ENCODE data around the gene PIAS4.

PIAS4 gene

DNA sequence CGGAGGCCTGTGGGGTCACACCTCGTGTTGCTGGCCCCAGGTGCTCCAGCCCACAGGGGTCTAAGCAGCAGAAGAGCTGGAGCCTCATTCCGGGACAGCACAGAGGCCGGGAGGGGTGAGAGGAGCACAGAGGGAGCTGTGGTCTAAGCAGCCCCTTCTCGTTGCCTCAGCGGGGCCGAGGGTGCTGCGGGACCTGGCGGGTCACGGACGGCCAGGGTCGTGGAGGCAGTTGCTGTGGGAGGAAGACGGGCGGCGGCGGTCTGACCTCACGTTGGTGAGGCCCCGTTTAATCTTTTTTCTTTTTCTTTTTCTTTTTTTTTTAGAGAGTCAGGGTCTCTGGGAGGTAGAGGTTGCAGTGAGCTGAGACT is 21.7 kb downstream of the PIAS4 start:
- no peak for DNase-seq
- H3K36me3 ChIP-seq = peaks cover 36% of the 10 kb centered on the region
- H3K4me3 ChIP-seq (ENCODE audit: low read depth, low read length) = no peak overlapping the region
- no peaks in the 10 kb centered on the region for H3K27me3 ChIP-seq
- H3K9me3 ChIP-seq = no peaks in the 10 kb centered on the region
- TF ChIP-seq, protein P1, sequence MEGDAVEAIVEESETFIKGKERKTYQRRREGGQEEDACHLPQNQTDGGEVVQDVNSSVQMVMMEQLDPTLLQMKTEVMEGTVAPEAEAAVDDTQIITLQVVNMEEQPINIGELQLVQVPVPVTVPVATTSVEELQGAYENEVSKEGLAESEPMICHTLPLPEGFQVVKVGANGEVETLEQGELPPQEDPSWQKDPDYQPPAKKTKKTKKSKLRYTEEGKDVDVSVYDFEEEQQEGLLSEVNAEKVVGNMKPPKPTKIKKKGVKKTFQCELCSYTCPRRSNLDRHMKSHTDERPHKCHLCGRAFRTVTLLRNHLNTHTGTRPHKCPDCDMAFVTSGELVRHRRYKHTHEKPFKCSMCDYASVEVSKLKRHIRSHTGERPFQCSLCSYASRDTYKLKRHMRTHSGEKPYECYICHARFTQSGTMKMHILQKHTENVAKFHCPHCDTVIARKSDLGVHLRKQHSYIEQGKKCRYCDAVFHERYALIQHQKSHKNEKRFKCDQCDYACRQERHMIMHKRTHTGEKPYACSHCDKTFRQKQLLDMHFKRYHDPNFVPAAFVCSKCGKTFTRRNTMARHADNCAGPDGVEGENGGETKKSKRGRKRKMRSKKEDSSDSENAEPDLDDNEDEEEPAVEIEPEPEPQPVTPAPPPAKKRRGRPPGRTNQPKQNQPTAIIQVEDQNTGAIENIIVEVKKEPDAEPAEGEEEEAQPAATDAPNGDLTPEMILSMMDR (IDR thresholded peaks at IDR 0.05; ENCODE audit: low read depth, low read length) = no peak
- no peaks in the 10 kb centered on the region for H3K4me1 ChIP-seq

DNA sequence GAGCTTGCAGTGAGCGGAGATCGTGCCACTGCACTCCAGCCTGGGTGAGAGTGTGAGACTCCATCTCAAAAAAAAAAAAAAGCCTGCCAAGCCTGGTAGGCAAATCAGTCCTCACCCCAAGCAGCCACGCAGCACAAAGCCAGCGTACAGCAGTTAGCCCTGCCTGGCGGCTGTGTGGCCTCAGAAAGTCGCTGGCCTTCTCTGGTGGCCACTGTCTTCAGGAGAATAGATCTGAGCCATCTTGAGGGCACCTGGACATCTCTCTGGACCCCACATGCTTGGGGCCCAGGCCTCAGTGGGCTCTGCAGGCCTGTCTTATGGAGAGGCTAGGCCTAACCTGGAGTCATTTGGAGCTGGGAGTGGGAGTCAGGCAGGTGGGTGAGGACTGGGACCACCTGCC is 23.0 kb downstream of the PIAS4 start:
- H3K36me3 ChIP-seq = peaks cover 34% of the 10 kb centered on the region
- H3K9me3 ChIP-seq = no peaks in the 10 kb centered on the region
- TF ChIP-seq, protein P1 (IDR thresholded peaks at IDR 0.05; ENCODE audit: low read depth, low read length) = no peak
- no peaks in the 10 kb centered on the region for H3K4me1 ChIP-seq
- DNase-seq = no peak
- no peaks in the 10 kb centered on the region for H3K27me3 ChIP-seq
- no peak overlapping the region for H3K4me3 ChIP-seq (ENCODE audit: low read depth, low read length)

DNA sequence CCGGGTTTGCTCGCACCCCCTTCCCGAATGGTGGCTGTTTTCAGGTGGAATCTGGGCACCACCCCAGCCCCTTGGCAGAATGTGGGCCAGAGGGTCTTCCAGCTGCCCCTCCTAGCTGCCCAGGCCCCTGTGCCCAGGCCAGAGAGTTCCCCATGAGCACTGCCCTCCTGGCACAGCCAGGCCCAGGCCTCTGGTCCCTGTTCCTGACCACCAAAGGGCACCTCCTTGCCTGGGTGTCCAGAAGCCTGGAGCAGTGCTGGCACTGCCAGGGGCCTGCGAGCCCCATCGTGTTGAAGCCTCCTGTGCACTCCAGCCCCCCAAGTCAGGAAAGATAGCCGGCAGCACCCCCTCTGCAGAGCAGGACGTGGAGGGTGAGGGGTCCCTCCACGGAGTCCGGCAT is 23.4 kb downstream of the PIAS4 start:
- no peak for DNase-seq

DNA sequence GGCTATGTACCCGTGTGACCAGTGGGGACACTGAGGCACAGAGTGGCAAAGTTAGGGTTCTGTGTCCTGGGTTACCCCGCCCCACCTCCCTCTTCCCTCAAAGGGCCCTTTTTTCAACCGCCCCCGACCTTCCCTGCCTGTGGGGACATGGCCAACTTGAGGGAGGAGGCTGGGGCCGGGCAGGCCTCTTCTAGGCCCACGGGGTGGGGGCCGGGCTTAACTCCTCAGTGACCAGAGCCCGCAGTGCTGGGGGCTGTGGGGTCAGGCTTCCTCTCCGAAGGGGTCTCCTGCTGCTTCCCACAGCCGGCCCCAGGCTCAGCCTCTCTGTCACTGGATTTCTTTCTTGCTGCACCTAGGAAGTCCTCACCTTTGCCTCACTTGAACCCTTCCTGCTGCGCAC is 23.9 kb downstream of the PIAS4 start:
- Histone ChIP-seq H3K4me1 (no peaks in the 10 kb centered on the region), H3K27me3 (no peaks in the 10 kb centered on the region), H3K36me3 (peaks cover 34% of the 10 kb centered on the region), H3K9me3 (no peaks in the 10 kb centered on the region), H3K4me3 (ENCODE audit: low read depth, low read length) (no peak overlapping the region)
- no peak for DNase-seq
- TF ChIP-seq, protein P1 (IDR thresholded peaks at IDR 0.05; ENCODE audit: low read depth, low read length) = no peak

More for the DNA sequence above, 23.4 kb downstream of the PIAS4 start:
- TF ChIP-seq, protein P1 (IDR thresholded peaks at IDR 0.05; ENCODE audit: low read depth, low read length) = no peak
- no peaks in the 10 kb centered on the region for H3K27me3 ChIP-seq
- peaks cover 34% of the 10 kb centered on the region for H3K36me3 ChIP-seq
- no peak overlapping the region for H3K4me3 ChIP-seq (ENCODE audit: low read depth, low read length)
- no peaks in the 10 kb centered on the region for H3K4me1 ChIP-seq
- H3K9me3 ChIP-seq = no peaks in the 10 kb centered on the region

DNA sequence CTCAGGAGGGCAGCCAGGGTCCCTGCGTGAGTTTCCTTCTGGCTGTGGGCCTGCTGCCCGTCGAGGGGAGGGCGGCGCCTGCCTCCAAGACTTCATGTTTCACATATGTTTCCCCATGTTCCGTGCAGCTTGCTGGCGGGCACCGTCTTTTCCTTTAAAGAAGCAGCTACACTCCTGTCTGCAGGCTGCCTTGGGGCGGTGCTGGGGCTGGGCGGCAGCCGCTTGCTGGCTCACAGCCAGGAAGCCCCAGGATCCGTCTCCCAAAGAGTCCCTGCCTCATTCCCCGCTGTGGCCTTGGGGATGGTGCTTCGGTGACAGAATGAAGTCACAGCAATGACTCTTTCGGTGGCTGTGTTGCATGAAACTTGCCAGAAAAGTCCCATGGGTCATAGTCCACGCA is 24.9 kb downstream of the PIAS4 start:
- no peaks in the 10 kb centered on the region for H3K4me1 ChIP-seq
- H3K36me3 ChIP-seq = peaks cover 40% of the 10 kb centered on the region
- peak; percentile 53 for DNase-seq
- H3K4me3 ChIP-seq (ENCODE audit: low read depth, low read length) = no peak overlapping the region
- TF ChIP-seq, protein P1 (IDR thresholded peaks at IDR 0.05; ENCODE audit: low read depth, low read length) = no peak
- H3K9me3 ChIP-seq = no peaks in the 10 kb centered on the region
- H3K27me3 ChIP-seq = no peaks in the 10 kb centered on the region

DNA sequence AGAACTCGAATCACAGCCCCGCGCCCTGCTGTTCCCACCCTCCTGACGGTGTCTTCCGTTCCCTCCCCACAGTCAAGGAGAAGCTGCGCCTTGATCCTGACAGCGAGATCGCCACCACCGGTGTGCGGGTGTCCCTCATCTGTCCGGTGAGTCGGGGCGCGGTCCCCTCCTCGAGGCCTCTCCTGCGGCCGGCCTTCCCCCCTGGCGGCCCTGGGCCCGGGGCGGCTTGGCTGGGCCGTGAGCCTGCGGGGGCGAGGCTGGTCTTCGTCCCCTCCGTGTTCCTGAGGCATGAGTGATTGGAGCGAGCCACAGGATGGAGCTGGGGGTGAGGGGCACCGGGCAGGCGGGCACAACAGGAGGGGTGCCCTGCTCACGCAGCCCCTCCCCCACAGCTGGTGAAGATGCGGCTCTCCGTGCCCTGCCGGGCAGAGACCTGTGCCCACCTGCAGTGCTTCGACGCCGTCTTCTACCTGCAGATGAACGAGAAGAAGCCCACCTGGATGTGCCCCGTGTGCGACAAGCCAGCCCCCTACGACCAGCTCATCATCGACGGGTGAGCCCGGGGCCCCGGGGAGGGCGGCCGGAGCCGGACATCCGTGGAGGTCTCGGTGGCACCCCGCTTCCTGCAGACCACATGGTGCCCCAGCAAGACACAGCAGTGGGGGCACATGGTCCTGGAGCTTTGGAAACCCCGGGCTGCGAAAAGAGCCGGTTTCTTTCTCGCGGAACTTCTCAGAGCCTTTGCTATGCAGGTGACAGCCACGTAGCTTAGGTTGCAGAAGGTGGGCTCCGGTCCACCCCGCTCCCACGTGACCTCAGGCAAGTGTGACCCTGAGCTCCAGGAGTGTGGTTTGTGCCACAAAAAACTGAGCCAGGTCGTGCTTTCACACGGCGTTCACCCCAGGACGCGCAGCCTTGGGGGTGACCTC is 25.8 kb downstream of the PIAS4 start:
- Histone ChIP-seq H3K36me3 (peaks cover 42% of the 10 kb centered on the region), H3K4me3 (ENCODE audit: low read depth, low read length) (no peak overlapping the region), H3K9me3 (no peaks in the 10 kb centered on the region), H3K27me3 (no peaks in the 10 kb centered on the region), H3K4me1 (no peaks in the 10 kb centered on the region)
- TF ChIP-seq, protein P1 (IDR thresholded peaks at IDR 0.05; ENCODE audit: low read depth, low read length) = no peak
- DNase-seq = no peak

Data from BE2C (cell line).